DND-41 (cell line): ENCODE measurements around the gene PNN.

Experiments
- CTCF ChIP-seq: IDR thresholded peaks from 2 replicates; pipeline ENCODE4 v1.5.1; 2012; ENCODE audit warnings: borderline replicate concordance, low read length, moderate library complexity, mild to moderate bottlenecking; ENCODE audit not compliant: poor library complexity, severe bottlenecking; ENCODE audit errors: extremely low read depth
- EZH2 ChIP-seq: IDR thresholded peaks from 3 replicates; pipeline ENCODE4 v1.6.1; 2012; ENCODE audit warnings: borderline replicate concordance, low read depth, mild to moderate bottlenecking, moderate library complexity, low read length, inconsistent platforms; ENCODE audit not compliant: severe bottlenecking

DNA sequence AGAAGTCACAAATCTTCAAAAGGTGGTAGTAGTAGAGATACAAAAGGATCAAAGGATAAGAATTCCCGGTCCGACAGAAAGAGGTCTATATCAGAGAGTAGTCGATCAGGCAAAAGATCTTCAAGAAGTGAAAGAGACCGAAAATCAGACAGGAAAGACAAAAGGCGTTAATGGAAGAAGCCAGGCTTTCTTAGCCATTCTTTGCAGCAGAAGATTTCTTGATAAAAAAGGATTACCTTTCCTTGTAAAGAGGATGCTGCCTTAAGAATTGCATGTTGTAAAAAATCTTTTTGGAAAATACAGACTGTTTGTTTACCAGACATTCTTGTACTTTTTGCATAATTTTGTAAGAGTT, 6.6 kb downstream of the PNN start:
- TF ChIP-seq CTCF (no peak), EZH2 (no peak)
